Spleen (tissue), 11 donors: Measurements from ENCODE around the gene CEP68. TPM values are rescaled to one million over a fixed set of nuclear protein-coding genes. Genes with fewer than 3 reads are reported as not detected.

Source experiments
- DNase-seq: peaks from one replicate; pipeline ENCODE4 v3.0.0-alpha.2; 2020
- H3K27ac ChIP-seq, 8 donors: fragments of 200-600 bp; sonication (generic) in 7 of 8; 1 replicate in 4 of 8; 2 replicates in 4 of 8; pipeline versions ENCODE4 v1.5.0 to v1.8.0; 2016 to 2021; ENCODE audit warnings: inconsistent platforms in 4 of 8, mild to moderate bottlenecking in 4 of 8, moderate library complexity in 1 of 8
- H3K27me3 ChIP-seq, 7 donors: fragments of 200-600 bp; sonication (generic) in 6 of 7; replicated peaks in 1 of 7; 1 replicate in 4 of 7; 2 replicates in 3 of 7; pipeline versions ENCODE4 v1.5.0 to v1.8.0; 2016 to 2021; ENCODE audit warnings: inconsistent platforms in 3 of 7, mild to moderate bottlenecking in 1 of 7
- H3K36me3 ChIP-seq, 6 donors: fragments of 200-600 bp; sonication (generic) in 5 of 6; 1 replicate in 4 of 6; 2 replicates in 2 of 6; pipeline versions ENCODE4 v1.5.0 to v1.8.0; 2016 to 2021; ENCODE audit warnings: inconsistent platforms in 2 of 6
- H3K4me1 ChIP-seq, 6 donors: fragments of 200-600 bp; sonication (generic) in 5 of 6; 1 replicate in 3 of 6; 2 replicates in 3 of 6; pipeline versions ENCODE4 v1.5.0 to v1.8.0; 2016 to 2021; ENCODE audit warnings: inconsistent platforms in 3 of 6
- H3K4me3 ChIP-seq, 8 donors: fragments of 200-600 bp; sonication (generic) in 7 of 8; 1 replicate in 4 of 8; 2 replicates in 4 of 8; pipeline versions ENCODE4 v1.5.0 to v1.8.0; 2016 to 2021; ENCODE audit warnings: inconsistent platforms in 4 of 8, mild to moderate bottlenecking in 4 of 8, moderate library complexity in 2 of 8
- H3K9me3 ChIP-seq, 8 donors: fragments of 200-600 bp; sonication (generic) in 7 of 8; 1 replicate in 4 of 8; 2 replicates in 4 of 8; pipeline versions ENCODE4 v1.5.0 to v1.8.0; 2016 to 2021; ENCODE audit warnings: inconsistent platforms in 4 of 8
- POLR2A ChIP-seq, 3 donors: fragments of 450-650 bp; IDR thresholded peaks; one replicate each; pipeline ENCODE4 v1.5.1; 2017; ENCODE audit warnings: antibody characterized with exemption in 3 of 3, mild to moderate bottlenecking in 1 of 3
- POLR2AphosphoS5 ChIP-seq, 3 donors: sonication (generic); formaldehyde crosslinking; IDR thresholded peaks; one replicate each; pipeline ENCODE4 v1.5.1; 2017; ENCODE audit warnings: antibody characterized with exemption in 3 of 3
- WGBS, 5 donors: extraction: QIAGEN DNeasy Blood & Tissue Kit in 3 of 5; methylation state at CpG; one replicate each; pipeline versions ENCODE4 v1.1.5 to v1.1.7; 2013 to 2018; 5-methylcytosine and 5-hydroxymethylcytosine counted together
- intact Hi-C: fragments of 100-400 bp; cut with DNase I; formaldehyde crosslinking; loops from one replicate; pipeline ENCODE4 v1.15.0; 2023; ENCODE audit warnings: low total_unique reads
- polyA plus RNA-seq, 3 donors: library from polyadenylated mRNA; stranded (reverse); fragments of 200-250 nt; gene quantifications; one replicate each; pipeline ENCODE4 v1.2.1, GENCODE V29; 2013
- total RNA-seq, 7 donors: library from RNA; depleted of rRNA in 3 of 7; stranded (reverse); fragments of >200 nt in 3 of 7; fragmentation: NEBNext Ultra II Directional in 4 of 7; extraction: Animal tissue kit (Norgen Biotek cat#: 25700) in 4 of 7; gene quantifications; one replicate each; pipeline versions ENCODE4 v1.1.0 to v1.2.1, GENCODE V29; 2016 to 2021
- TF ChIP-seq, protein P1 (sequence below), 11 experiments: fragments of 200-600 bp in 7 of 11; fragments of 450-650 bp in 4 of 11; sonication (generic) in 4 of 11; IDR thresholded peaks in 8 of 11; conservative IDR thresholded peaks in 3 of 11; 1 replicate in 7 of 11; 2 replicates in 4 of 11; pipeline versions ENCODE4 v1.4.0 to v1.8.0; 2016 to 2021; ENCODE audit warnings: antibody characterized with exemption in 11 of 11, inconsistent platforms in 4 of 11, mild to moderate bottlenecking in 1 of 11
- donor health status: healthy with polysubstance abuse.
- donor health status: DM: no; HTN: no; CAD: no; lungs with moderate emphysema.
- donor health status: DM: no; HTN: no; CAD: no.
- donor health status: Bipolar disorder and iron deficiency.
- donor health status: healthy.
- donor health status: DM: no; HTN: no; CAD: no.
- donor health status: DM: yes; HTN: yes; CAD: no.

CEP68 gene
- total and polyA plus RNA-seq, 10 donors = 5.2 to 26.7 (median 19.5) TPM

GRCh38 chr2:65026704-65027464 is 29.3 kb upstream of the CEP68 start:
- H3K9me3 ChIP-seq = no peaks in the 10 kb centered on the region
- peaks cover 0 to 25% (median 8%) of the 10 kb centered on the region in 6 donors for H3K36me3 ChIP-seq
- H3K4me3 ChIP-seq = no peak overlapping the region
- WGBS, 5 donors = 69 to 86% (median 77%) methylated on average over 13 of the region's 13 CpGs
- H3K27ac ChIP-seq = peak overlapping the region; percentile 56 to 87 (median 76)
- no peaks in the 10 kb centered on the region for H3K27me3 ChIP-seq
- intact Hi-C loops = no loop called here
- peak; percentile 76 for DNase-seq
- peaks cover 25 to 82% (median 68%) of the 10 kb centered on the region in 6 donors for H3K4me1 ChIP-seq
- TF ChIP-seq POLR2A (IDR thresholded peaks at IDR 0.05) = no peak
- TF ChIP-seq POLR2AphosphoS5 (IDR thresholded peaks at IDR 0.05) = peak in 1 of 3 donors; percentile 66
- TF ChIP-seq, protein P1, sequence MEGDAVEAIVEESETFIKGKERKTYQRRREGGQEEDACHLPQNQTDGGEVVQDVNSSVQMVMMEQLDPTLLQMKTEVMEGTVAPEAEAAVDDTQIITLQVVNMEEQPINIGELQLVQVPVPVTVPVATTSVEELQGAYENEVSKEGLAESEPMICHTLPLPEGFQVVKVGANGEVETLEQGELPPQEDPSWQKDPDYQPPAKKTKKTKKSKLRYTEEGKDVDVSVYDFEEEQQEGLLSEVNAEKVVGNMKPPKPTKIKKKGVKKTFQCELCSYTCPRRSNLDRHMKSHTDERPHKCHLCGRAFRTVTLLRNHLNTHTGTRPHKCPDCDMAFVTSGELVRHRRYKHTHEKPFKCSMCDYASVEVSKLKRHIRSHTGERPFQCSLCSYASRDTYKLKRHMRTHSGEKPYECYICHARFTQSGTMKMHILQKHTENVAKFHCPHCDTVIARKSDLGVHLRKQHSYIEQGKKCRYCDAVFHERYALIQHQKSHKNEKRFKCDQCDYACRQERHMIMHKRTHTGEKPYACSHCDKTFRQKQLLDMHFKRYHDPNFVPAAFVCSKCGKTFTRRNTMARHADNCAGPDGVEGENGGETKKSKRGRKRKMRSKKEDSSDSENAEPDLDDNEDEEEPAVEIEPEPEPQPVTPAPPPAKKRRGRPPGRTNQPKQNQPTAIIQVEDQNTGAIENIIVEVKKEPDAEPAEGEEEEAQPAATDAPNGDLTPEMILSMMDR (IDR thresholded peaks at IDR 0.05 in 8 of 11, conservative IDR thresholded peaks at IDR 0.05 in 3 of 11) = no peak

- TF ChIP-seq POLR2AphosphoS5 (IDR thresholded peaks at IDR 0.05) (peak in 2 of 3 donors; percentile 67 to 73), POLR2A (IDR thresholded peaks at IDR 0.05) (no peak)
- TF ChIP-seq, protein P1 (IDR thresholded peaks at IDR 0.05 in 8 of 11, conservative IDR thresholded peaks at IDR 0.05 in 3 of 11) = no peak
- H3K9me3 ChIP-seq = no peaks in the 10 kb centered on the region
- no peaks in the 10 kb centered on the region for H3K27me3 ChIP-seq
- H3K4me1 ChIP-seq = peaks cover 30 to 91% (median 75%) of the 10 kb centered on the region in 6 donors
- DNase-seq = peak; percentile 83
- H3K4me3 ChIP-seq = no peak overlapping the region
- H3K27ac ChIP-seq = peak overlapping the region; percentile 56 to 87 (median 76)
- peaks cover 0 to 16% (median 6%) of the 10 kb centered on the region in 6 donors for H3K36me3 ChIP-seq
- intact Hi-C loops = no loop called here
- WGBS, 5 donors = 47 to 66% (median 53%) methylated on average over 8 of the region's 8 CpGs
These were observed 28.5 kb upstream of the CEP68 start for GRCh38 chr2:65027616-65028244.

GRCh38 chr2:65030476-65031332 is 25.5 kb upstream of the CEP68 start:
- intact Hi-C loops = loop anchor here (5.0 kb wide), 1 partner anchor 113 kb away; no protein-coding TSS in a partner anchor
- no peak for DNase-seq
- Histone ChIP-seq H3K27ac (peak overlapping the region; percentile 9 to 87 (median 79)), H3K9me3 (no peaks in the 10 kb centered on the region), H3K36me3 (peaks cover 0 to 6% (median 0%) of the 10 kb centered on the region in 6 donors), H3K27me3 (no peaks in the 10 kb centered on the region), H3K4me3 (peak overlapping the region in 7 of 8 donors; percentile 10 to 67 (median 32)), H3K4me1 (peaks cover 30 to 99% (median 77%) of the 10 kb centered on the region in 6 donors)
- WGBS, 5 donors = 53 to 67% (median 63%) methylated on average over 11 of the region's 11 CpGs
- TF ChIP-seq POLR2A (IDR thresholded peaks at IDR 0.05) = no peak
- peak in 1 of 3 donors; percentile 57 for TF ChIP-seq POLR2AphosphoS5 (IDR thresholded peaks at IDR 0.05)
- TF ChIP-seq, protein P1 (IDR thresholded peaks at IDR 0.05 in 8 of 11, conservative IDR thresholded peaks at IDR 0.05 in 3 of 11) = no peak
